Measurements from ENCODE around the gene OOEP. TPM values are rescaled to one million over a fixed set of nuclear protein-coding genes. Genes with fewer than 3 reads are reported as not detected.

The OOEP gene
- total RNA-seq, 4 donors from 2014 or later, result not detected

DNA sequence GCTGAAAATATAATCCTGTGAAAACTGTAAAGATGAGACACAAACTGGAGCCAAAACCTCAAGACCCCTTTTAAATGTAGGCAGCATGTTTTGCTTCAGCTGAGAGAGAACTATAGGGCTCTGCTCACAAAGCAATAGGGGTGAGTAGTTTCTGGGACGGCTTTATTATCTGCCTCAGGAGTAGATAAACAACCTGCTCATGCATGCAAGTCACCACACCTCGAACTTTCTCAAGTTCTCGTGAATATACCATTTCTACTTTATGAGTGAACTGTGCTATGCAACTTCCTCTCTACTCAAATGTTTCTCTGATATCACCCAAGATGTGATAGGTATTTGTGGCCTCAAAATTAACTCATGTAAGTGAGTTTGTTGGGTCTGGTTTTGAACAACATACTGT, 7.5 kb upstream of the OOEP start:
- Histone ChIP-seq H3K27me3 (no peaks in the 10 kb centered on the region), H3K4me1 (no peaks in the 10 kb centered on the region), H3K9me3 (no peaks in the 10 kb centered on the region), H3K36me3 (no peaks in the 10 kb centered on the region), H3K4me3 (no peak overlapping the region), H3K27ac (no peak overlapping the region)
- in situ Hi-C loops (cut with MboI; ENCODE audit: low sequenced_read_pairs in 4 of 4) (no loop called here), intact Hi-C loops (cut with DNase I; ENCODE audit: low total_unique reads) (no loop called here)
- TF ChIP-seq POLR2A (IDR thresholded peaks at IDR 0.05), result no peak
- TF ChIP-seq, protein P1, sequence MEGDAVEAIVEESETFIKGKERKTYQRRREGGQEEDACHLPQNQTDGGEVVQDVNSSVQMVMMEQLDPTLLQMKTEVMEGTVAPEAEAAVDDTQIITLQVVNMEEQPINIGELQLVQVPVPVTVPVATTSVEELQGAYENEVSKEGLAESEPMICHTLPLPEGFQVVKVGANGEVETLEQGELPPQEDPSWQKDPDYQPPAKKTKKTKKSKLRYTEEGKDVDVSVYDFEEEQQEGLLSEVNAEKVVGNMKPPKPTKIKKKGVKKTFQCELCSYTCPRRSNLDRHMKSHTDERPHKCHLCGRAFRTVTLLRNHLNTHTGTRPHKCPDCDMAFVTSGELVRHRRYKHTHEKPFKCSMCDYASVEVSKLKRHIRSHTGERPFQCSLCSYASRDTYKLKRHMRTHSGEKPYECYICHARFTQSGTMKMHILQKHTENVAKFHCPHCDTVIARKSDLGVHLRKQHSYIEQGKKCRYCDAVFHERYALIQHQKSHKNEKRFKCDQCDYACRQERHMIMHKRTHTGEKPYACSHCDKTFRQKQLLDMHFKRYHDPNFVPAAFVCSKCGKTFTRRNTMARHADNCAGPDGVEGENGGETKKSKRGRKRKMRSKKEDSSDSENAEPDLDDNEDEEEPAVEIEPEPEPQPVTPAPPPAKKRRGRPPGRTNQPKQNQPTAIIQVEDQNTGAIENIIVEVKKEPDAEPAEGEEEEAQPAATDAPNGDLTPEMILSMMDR (IDR thresholded peaks at IDR 0.05 in 4 of 5, conservative IDR thresholded peaks at IDR 0.05 in 1 of 5), result no peak
- no peak for ATAC-seq
- no peak for DNase-seq

DNA sequence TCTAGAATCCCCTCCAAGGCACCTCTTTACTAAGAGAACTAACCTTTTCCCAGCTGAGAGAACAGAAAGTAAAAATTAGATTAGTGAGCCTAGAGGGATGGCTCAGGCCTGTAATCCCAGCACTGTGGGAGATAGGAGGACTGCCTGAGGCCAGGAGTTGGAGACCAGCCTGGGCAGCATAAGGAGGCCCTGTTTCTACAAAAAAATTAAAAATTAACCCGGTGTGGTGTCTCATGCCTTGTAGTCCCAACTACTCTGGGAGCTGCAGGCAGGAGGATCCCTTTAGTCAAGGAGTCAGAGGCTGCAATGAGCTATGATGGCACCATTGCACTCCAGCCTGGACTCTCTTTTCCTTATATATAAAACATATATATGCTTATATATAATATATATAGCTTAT, 5.5 kb upstream of the OOEP start:
- in situ Hi-C loops (cut with MboI; ENCODE audit: low sequenced_read_pairs in 4 of 4), result no loop called here

DNA sequence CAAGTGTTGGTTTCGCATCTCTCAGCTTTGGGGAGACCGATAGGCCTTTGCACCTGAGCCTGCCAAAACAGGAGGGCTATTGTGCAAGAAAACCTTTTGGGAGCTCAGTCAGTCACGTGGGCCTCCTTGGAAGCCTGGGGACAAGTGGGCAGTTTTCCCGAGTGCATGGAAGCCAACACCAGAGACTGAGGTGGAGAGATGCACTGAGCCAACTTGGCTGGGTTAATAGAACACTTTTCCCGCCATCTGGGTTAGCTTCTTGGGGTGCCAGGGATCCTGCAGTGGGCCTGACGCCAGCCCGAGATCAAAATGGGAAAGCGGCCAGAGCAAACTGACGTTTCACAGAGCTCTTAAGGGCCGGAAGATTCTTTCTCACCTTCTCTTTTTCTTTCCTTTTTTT, 2.8 kb upstream of the OOEP start:
- TF ChIP-seq, protein P1 (IDR thresholded peaks at IDR 0.05 in 4 of 5, conservative IDR thresholded peaks at IDR 0.05 in 1 of 5), result no peak
- no peak for TF ChIP-seq POLR2A (IDR thresholded peaks at IDR 0.05)
- H3K27me3 ChIP-seq, result no peaks in the 10 kb centered on the region
- H3K9me3 ChIP-seq, result no peaks in the 10 kb centered on the region
- in situ Hi-C loops (cut with MboI; ENCODE audit: low sequenced_read_pairs in 4 of 4) (no loop called here), intact Hi-C loops (cut with DNase I; ENCODE audit: low total_unique reads) (no loop called here)
- ATAC-seq, result no peak
- no peaks in the 10 kb centered on the region for H3K36me3 ChIP-seq
- no peaks in the 10 kb centered on the region for H3K4me1 ChIP-seq
- DNase-seq, result no peak
- H3K27ac ChIP-seq, result no peak overlapping the region
- no peak overlapping the region for H3K4me3 ChIP-seq

More for the DNA sequence above, 5.5 kb upstream of the OOEP start:
- TF ChIP-seq, protein P1 (IDR thresholded peaks at IDR 0.05 in 4 of 5, conservative IDR thresholded peaks at IDR 0.05 in 1 of 5), result no peak
- TF ChIP-seq POLR2A (IDR thresholded peaks at IDR 0.05), result no peak
- H3K9me3 ChIP-seq, result no peaks in the 10 kb centered on the region
- intact Hi-C loops (cut with DNase I; ENCODE audit: low total_unique reads), result no loop called here
- H3K4me1 ChIP-seq, result no peaks in the 10 kb centered on the region
- no peak overlapping the region for H3K4me3 ChIP-seq
- H3K27me3 ChIP-seq, result no peaks in the 10 kb centered on the region
- DNase-seq (no peak), ATAC-seq (no peak)
- no peak overlapping the region for H3K27ac ChIP-seq
- no peaks in the 10 kb centered on the region for H3K36me3 ChIP-seq

DNA sequence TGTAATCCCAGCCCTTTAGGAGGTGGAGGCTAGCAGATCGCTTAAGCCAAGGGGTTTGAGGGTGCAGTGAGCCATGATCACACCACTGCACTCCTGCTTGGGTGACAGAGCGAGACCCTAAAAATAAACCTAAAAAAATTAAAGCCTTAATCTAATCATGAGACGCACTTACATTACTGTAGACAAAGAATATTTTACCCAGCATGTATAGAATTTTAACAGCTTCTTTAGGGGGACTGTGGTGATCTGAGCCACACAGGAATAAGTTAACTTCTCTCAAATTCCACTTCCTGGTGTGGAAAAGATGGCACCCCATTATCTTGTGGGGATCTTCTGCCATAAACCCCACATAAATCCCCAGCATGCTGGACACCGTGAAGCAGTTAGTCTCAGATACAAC, 2.3 kb upstream of the OOEP start:
- Histone ChIP-seq H3K36me3 (no peaks in the 10 kb centered on the region), H3K4me3 (no peak overlapping the region), H3K4me1 (no peaks in the 10 kb centered on the region), H3K27ac (no peak overlapping the region), H3K9me3 (no peaks in the 10 kb centered on the region), H3K27me3 (no peaks in the 10 kb centered on the region)
- no peak for ATAC-seq
- TF ChIP-seq, protein P1 (IDR thresholded peaks at IDR 0.05 in 4 of 5, conservative IDR thresholded peaks at IDR 0.05 in 1 of 5), result no peak
- TF ChIP-seq POLR2A (IDR thresholded peaks at IDR 0.05), result no peak
- no peak for DNase-seq
- intact Hi-C loops (cut with DNase I; ENCODE audit: low total_unique reads) (no loop called here), in situ Hi-C loops (cut with MboI; ENCODE audit: low sequenced_read_pairs in 4 of 4) (no loop called here)

DNA sequence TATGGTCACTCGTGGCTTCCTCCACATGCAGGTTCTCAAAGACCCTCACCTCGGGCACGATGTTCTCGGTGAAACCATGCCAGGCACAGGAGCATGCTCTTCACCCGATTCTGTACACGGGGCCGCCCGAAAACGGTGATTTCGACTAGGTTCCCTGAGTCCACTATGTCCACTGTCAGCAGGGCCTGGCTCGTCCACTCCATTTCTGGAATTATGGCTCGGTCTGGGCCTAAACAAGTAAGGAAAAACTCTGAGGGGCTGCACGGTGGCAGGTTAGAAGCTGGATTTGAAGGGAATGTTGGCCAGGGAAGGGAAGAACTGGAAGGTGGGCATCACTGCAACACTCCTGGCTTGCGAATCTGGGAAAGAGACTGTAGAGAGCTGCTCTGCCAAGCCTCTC, 540 bp downstream of the OOEP start:
- H3K4me1 ChIP-seq, result no peaks in the 10 kb centered on the region
- in situ Hi-C loops (cut with MboI; ENCODE audit: low sequenced_read_pairs in 4 of 4) (no loop called here), intact Hi-C loops (cut with DNase I; ENCODE audit: low total_unique reads) (no loop called here)
- no peak for ATAC-seq
- no peak for DNase-seq
- H3K27ac ChIP-seq, result no peak overlapping the region
- no peaks in the 10 kb centered on the region for H3K9me3 ChIP-seq
- TF ChIP-seq, protein P1 (IDR thresholded peaks at IDR 0.05 in 4 of 5, conservative IDR thresholded peaks at IDR 0.05 in 1 of 5), result no peak
- no peak for TF ChIP-seq POLR2A (IDR thresholded peaks at IDR 0.05)
- no peaks in the 10 kb centered on the region for H3K27me3 ChIP-seq
- no peak overlapping the region for H3K4me3 ChIP-seq
- H3K36me3 ChIP-seq, result no peaks in the 10 kb centered on the region
